GM23338 (cell line): ENCODE data around the gene METAP1D.

Experiments
- CREB1 ChIP-seq: fragments of 250-450 bp; sonication (Bioruptor Pico); IDR thresholded peaks from 2 replicates; pipeline ENCODE4 v1.5.0; 2020; ENCODE audit warnings: low read depth, mild to moderate bottlenecking, moderate library complexity
- EZH2 ChIP-seq: fragments of 200-600 bp; sonication (generic); IDR thresholded peaks from one replicate; pipeline ENCODE4 v1.8.0; 2017; ENCODE audit warnings: antibody characterized with exemption, mild to moderate bottlenecking, low read depth; ENCODE audit not compliant: unreplicated experiment
- EZH2phosphoT487 ChIP-seq: fragments of 200-600 bp; sonication (generic); IDR thresholded peaks from one replicate; pipeline ENCODE4 v1.8.1; 2018; ENCODE audit warnings: antibody characterized with exemption; ENCODE audit not compliant: unreplicated experiment
- JUNB ChIP-seq: IDR thresholded peaks from one replicate; pipeline ENCODE4 v1.6.1; 2016; ENCODE audit warnings: antibody characterized with exemption; ENCODE audit not compliant: unreplicated experiment
- POLR2AphosphoS5 ChIP-seq: IDR thresholded peaks from 2 replicates; pipeline ENCODE4 v1.6.1; 2016; ENCODE audit warnings: antibody characterized with exemption, low read depth
- ZNF114 ChIP-seq: fragments of 250-450 bp; sonication (Bioruptor Pico); IDR thresholded peaks from 2 replicates; pipeline ENCODE4 v1.5.0; 2020; ENCODE audit warnings: mild to moderate bottlenecking, moderate library complexity
- ZNF331 ChIP-seq: fragments of 250-450 bp; sonication (Bioruptor Pico); IDR thresholded peaks from 2 replicates; pipeline ENCODE4 v1.5.0; 2020; ENCODE audit warnings: low read depth, mild to moderate bottlenecking, moderate library complexity
- TF ChIP-seq, protein P1 (sequence below), 2 experiments: fragments of 200-600 bp in 1 of 2; sonication (generic) in 1 of 2; conservative IDR thresholded peaks; 2 replicates each; pipeline versions ENCODE4 v1.5.1 to v1.6.1; 2016 to 2017; ENCODE audit warnings: antibody characterized with exemption in 2 of 2, low read depth in 2 of 2, mild to moderate bottlenecking in 2 of 2, moderate library complexity in 1 of 2
- TF ChIP-seq, protein P2 (sequence below): IDR thresholded peaks from one replicate; pipeline ENCODE4 v1.6.1; 2018; ENCODE audit warnings: antibody characterized with exemption; ENCODE audit not compliant: unreplicated experiment
- TF ChIP-seq, protein P3 (sequence below): IDR thresholded peaks from 2 replicates; pipeline ENCODE4 v1.6.1; 2016; ENCODE audit warnings: antibody characterized with exemption

DNA sequence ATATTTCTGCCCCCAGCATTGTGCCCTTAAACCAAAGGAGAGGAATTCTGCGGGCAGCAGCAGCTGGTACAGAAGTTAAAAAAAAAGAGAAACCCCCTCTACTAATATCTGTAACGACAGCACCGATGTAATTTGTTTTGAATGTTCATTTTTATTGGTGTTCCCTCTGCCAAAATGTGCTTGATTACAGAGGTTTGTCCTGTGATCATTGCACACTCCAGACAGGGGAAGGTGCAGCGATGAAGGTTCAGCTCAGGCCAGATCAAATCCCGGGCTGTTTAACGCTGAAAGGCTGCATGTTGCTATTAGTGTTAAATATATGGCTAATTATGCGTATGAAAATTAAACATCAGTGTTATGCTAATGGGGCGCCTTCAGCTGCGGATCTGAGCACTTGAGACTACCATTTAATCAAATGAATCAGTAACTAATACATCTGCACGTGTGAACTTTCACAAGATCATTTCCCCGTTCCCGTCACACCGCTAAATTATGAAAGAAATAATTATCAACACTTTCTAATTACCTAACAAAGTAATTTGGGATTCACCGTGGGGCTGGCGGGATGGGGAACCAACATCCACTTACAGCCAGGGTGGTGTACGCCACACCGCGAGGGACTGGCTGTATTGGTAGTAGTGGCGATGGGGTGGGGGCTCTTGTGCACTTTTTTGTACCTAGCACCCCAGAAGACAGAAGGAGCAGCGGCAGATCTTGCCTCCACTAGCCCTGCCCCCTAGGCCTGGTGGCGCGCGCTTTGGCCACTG lies 84.1 kb downstream of the METAP1D start:
- TF ChIP-seq, protein P1, sequence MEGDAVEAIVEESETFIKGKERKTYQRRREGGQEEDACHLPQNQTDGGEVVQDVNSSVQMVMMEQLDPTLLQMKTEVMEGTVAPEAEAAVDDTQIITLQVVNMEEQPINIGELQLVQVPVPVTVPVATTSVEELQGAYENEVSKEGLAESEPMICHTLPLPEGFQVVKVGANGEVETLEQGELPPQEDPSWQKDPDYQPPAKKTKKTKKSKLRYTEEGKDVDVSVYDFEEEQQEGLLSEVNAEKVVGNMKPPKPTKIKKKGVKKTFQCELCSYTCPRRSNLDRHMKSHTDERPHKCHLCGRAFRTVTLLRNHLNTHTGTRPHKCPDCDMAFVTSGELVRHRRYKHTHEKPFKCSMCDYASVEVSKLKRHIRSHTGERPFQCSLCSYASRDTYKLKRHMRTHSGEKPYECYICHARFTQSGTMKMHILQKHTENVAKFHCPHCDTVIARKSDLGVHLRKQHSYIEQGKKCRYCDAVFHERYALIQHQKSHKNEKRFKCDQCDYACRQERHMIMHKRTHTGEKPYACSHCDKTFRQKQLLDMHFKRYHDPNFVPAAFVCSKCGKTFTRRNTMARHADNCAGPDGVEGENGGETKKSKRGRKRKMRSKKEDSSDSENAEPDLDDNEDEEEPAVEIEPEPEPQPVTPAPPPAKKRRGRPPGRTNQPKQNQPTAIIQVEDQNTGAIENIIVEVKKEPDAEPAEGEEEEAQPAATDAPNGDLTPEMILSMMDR (conservative IDR thresholded peaks at IDR 0.05; ENCODE audit: low read depth in 2 of 2) = no peak
- TF ChIP-seq CREB1 (CRISPR knock-in tag) (no peak), EZH2phosphoT487 (no peak), ZNF331 (CRISPR knock-in tag) (no peak), EZH2 (peak; percentile 69), ZNF114 (no peak), POLR2AphosphoS5 (no peak), JUNB (no peak)
- TF ChIP-seq, protein P2, sequence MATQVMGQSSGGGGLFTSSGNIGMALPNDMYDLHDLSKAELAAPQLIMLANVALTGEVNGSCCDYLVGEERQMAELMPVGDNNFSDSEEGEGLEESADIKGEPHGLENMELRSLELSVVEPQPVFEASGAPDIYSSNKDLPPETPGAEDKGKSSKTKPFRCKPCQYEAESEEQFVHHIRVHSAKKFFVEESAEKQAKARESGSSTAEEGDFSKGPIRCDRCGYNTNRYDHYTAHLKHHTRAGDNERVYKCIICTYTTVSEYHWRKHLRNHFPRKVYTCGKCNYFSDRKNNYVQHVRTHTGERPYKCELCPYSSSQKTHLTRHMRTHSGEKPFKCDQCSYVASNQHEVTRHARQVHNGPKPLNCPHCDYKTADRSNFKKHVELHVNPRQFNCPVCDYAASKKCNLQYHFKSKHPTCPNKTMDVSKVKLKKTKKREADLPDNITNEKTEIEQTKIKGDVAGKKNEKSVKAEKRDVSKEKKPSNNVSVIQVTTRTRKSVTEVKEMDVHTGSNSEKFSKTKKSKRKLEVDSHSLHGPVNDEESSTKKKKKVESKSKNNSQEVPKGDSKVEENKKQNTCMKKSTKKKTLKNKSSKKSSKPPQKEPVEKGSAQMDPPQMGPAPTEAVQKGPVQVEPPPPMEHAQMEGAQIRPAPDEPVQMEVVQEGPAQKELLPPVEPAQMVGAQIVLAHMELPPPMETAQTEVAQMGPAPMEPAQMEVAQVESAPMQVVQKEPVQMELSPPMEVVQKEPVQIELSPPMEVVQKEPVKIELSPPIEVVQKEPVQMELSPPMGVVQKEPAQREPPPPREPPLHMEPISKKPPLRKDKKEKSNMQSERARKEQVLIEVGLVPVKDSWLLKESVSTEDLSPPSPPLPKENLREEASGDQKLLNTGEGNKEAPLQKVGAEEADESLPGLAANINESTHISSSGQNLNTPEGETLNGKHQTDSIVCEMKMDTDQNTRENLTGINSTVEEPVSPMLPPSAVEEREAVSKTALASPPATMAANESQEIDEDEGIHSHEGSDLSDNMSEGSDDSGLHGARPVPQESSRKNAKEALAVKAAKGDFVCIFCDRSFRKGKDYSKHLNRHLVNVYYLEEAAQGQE = no peak
- TF ChIP-seq, protein P3, sequence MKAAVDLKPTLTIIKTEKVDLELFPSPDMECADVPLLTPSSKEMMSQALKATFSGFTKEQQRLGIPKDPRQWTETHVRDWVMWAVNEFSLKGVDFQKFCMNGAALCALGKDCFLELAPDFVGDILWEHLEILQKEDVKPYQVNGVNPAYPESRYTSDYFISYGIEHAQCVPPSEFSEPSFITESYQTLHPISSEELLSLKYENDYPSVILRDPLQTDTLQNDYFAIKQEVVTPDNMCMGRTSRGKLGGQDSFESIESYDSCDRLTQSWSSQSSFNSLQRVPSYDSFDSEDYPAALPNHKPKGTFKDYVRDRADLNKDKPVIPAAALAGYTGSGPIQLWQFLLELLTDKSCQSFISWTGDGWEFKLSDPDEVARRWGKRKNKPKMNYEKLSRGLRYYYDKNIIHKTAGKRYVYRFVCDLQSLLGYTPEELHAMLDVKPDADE = no peak
